IMR-90 (cell line): ENCODE data around the gene HDAC6. TPM values are rescaled to one million over a fixed set of nuclear protein-coding genes. Genes with fewer than 3 reads are reported as not detected.

Experiments used
- ATAC-seq: fragments of 200-7000 bp; cut with Tn5 transposase; 2 replicates; pipeline ENCODE4 v1.9.1; 2020; ENCODE audit warnings: low read depth, mild to moderate bottlenecking, moderate library complexity
- BruUV-seq: library from RNA; stranded (reverse); fragments of 400-500 nt; replicated peaks from 2 replicates; lab custom pipeline; 2021; lab: Mats Ljungman, UMichigan
- CTCF ChIA-PET: fragments of 300-600 bp; formaldehyde crosslinking; extraction: SDS; loops from one replicate; lab custom pipeline; 2021; ENCODE audit warnings: antibody characterized with exemption; lab: Yijun Ruan, JAX
- POLR2A ChIA-PET: fragments of 300-600 bp; sonication (Branson Sonifier 250); formaldehyde crosslinking; loops from one replicate; lab custom pipeline; 2022; ENCODE audit warnings: antibody characterized with exemption; ENCODE audit not compliant: unreplicated experiment; lab: Charles Lee
- DNase-seq: peaks from one replicate; pipeline ENCODE4 v3.0.0; 2013
- H2AFZ ChIP-seq: replicated peaks from 2 replicates; pipeline ENCODE3; 2013; ENCODE audit warnings: low read length, mild to moderate bottlenecking; ENCODE audit not compliant: poor library complexity
- H2AK5ac ChIP-seq: 2 replicates; pipeline ENCODE4 v1.6.1; 2013; ENCODE audit warnings: low read depth, low read length, inconsistent platforms
- H2AK9ac ChIP-seq: replicated peaks from 2 replicates; pipeline ENCODE3; 2013; ENCODE audit warnings: mild to moderate bottlenecking, low read depth, low read length, moderate library complexity; ENCODE audit not compliant: poor library complexity
- H2BK120ac ChIP-seq: 2 replicates; pipeline ENCODE4 v1.6.1; 2013; ENCODE audit warnings: low read depth, low read length, inconsistent platforms
- H2BK15ac ChIP-seq: 3 replicates; pipeline ENCODE4 v1.6.1; 2013; ENCODE audit warnings: low read depth, low read length, inconsistent platforms
- H2BK20ac ChIP-seq: 2 replicates; pipeline ENCODE4 v1.6.1; 2013; ENCODE audit warnings: low read depth, mild to moderate bottlenecking, inconsistent platforms, low read length, moderate library complexity
- H2BK5ac ChIP-seq: 2 replicates; pipeline ENCODE4 v1.6.1; 2013; ENCODE audit warnings: mild to moderate bottlenecking, low read depth, low read length, inconsistent platforms; ENCODE audit not compliant: poor library complexity, severe bottlenecking
- H3K14ac ChIP-seq: replicated peaks from 2 replicates; pipeline ENCODE4 v1.6.1; 2013; ENCODE audit warnings: low read depth, low read length, inconsistent platforms
- H3K18ac ChIP-seq: 2 replicates; pipeline ENCODE4 v1.6.1; 2013; ENCODE audit warnings: low read depth, low read length, control low read depth
- H3K23ac ChIP-seq: 2 replicates; pipeline ENCODE4 v1.6.1; 2013; ENCODE audit warnings: low read depth, low read length, inconsistent platforms
- H3K27ac ChIP-seq: 2 replicates; pipeline ENCODE4 v1.5.1; 2013; ENCODE audit warnings: mild to moderate bottlenecking, control low read depth, low read length; ENCODE audit not compliant: insufficient read depth
- H3K27me3 ChIP-seq: 2 replicates; pipeline ENCODE4 v1.6.1; 2013; ENCODE audit warnings: low read length; ENCODE audit not compliant: control insufficient read depth, insufficient read depth
- H3K36me3 ChIP-seq: 2 replicates; pipeline ENCODE4 v1.6.1; 2013; ENCODE audit warnings: low read length, mixed read lengths; ENCODE audit not compliant: control insufficient read depth, insufficient read depth
- H3K4ac ChIP-seq: 2 replicates; pipeline ENCODE4 v1.6.1; 2013; ENCODE audit warnings: low read depth, low read length, inconsistent platforms
- H3K4me1 ChIP-seq: 2 replicates; pipeline ENCODE4 v1.6.1; 2013; ENCODE audit warnings: low read length, mixed read lengths; ENCODE audit not compliant: control insufficient read depth, insufficient read depth
- H3K4me2 ChIP-seq: 2 replicates; pipeline ENCODE4 v1.6.1; 2013; ENCODE audit warnings: low read depth, mild to moderate bottlenecking, control low read depth, low read length, moderate library complexity
- H3K4me3 ChIP-seq: 2 replicates; pipeline ENCODE4 v1.5.1; 2013; ENCODE audit warnings: low read depth, mild to moderate bottlenecking, control low read depth, low read length, moderate library complexity; ENCODE audit not compliant: insufficient read depth
- H3K56ac ChIP-seq: 2 replicates; pipeline ENCODE4 v1.6.1; 2013; ENCODE audit warnings: low read length, inconsistent platforms; ENCODE audit not compliant: insufficient read depth; ENCODE audit errors: extremely low read depth
- H3K79me1 ChIP-seq, 2 experiments: 2 replicates each; pipeline ENCODE4 v1.6.1; 2013; ENCODE audit warnings: low read length in 2 of 2, inconsistent platforms in 1 of 2, low read depth in 1 of 2
- H3K9ac ChIP-seq: 2 replicates; pipeline ENCODE4 v1.6.1; 2013; ENCODE audit warnings: low read depth, low read length, control low read depth
- H3K9me1 ChIP-seq: 2 replicates; pipeline ENCODE4 v1.6.1; 2013; ENCODE audit warnings: low read length, inconsistent platforms; ENCODE audit not compliant: insufficient read depth
- H3K9me3 ChIP-seq: 2 replicates; pipeline ENCODE4 v1.6.1; 2013; ENCODE audit warnings: low read length; ENCODE audit not compliant: control insufficient read depth, insufficient read depth
- H4K20me1 ChIP-seq: 2 replicates; pipeline ENCODE4 v1.6.1; 2013; ENCODE audit warnings: low read length, inconsistent platforms; ENCODE audit not compliant: insufficient read depth
- H4K5ac ChIP-seq: 2 replicates; pipeline ENCODE4 v1.6.1; 2013; ENCODE audit warnings: mild to moderate bottlenecking, low read depth, low read length, control low read depth
- H4K8ac ChIP-seq, 2 experiments: 2 replicates each; pipeline ENCODE4 v1.6.1; 2013; ENCODE audit warnings: low read depth in 2 of 2, low read length in 2 of 2, control low read depth in 1 of 2, inconsistent platforms in 1 of 2
- H4K91ac ChIP-seq: 2 replicates; pipeline ENCODE4 v1.6.1; 2013; ENCODE audit warnings: low read depth, low read length, inconsistent platforms; ENCODE audit not compliant: insufficient read depth
- CEBPB ChIP-seq: IDR thresholded peaks from 2 replicates; pipeline ENCODE4 v1.6.1; 2012; ENCODE audit warnings: low read depth, low read length, improper control_type of control experiment
- ELK1 ChIP-seq: fragments of 150-350 bp; IDR thresholded peaks from 2 replicates; pipeline ENCODE4 v1.6.1; 2016; ENCODE audit warnings: low read depth, mild to moderate bottlenecking, low read length, moderate library complexity, borderline replicate concordance
- FOS ChIP-seq: fragments of 150-350 bp; IDR thresholded peaks from 2 replicates; pipeline ENCODE4 v1.6.1; 2016; ENCODE audit warnings: low read depth, low read length
- MAFK ChIP-seq: IDR thresholded peaks from 2 replicates; pipeline ENCODE4 v1.6.1; 2012; ENCODE audit warnings: low read depth, low read length, improper control_type of control experiment
- MAZ ChIP-seq: IDR thresholded peaks from 2 replicates; pipeline ENCODE4 v1.6.1; 2012; ENCODE audit warnings: low read depth, mild to moderate bottlenecking, low read length, improper control_type of control experiment, moderate library complexity, borderline replicate concordance
- MXI1 ChIP-seq: IDR thresholded peaks from 2 replicates; pipeline ENCODE4 v1.6.1; 2012; ENCODE audit warnings: low read depth, mild to moderate bottlenecking, low read length, moderate library complexity, borderline replicate concordance
- POLR2A ChIP-seq: IDR thresholded peaks from 2 replicates; pipeline ENCODE4 v1.6.1; 2012; ENCODE audit warnings: mild to moderate bottlenecking, low read depth, low read length
- RAD21 ChIP-seq: IDR thresholded peaks from 2 replicates; pipeline ENCODE4 v1.6.1; 2012; ENCODE audit warnings: low read length, improper control_type of control experiment
- RFX5 ChIP-seq: IDR thresholded peaks from 2 replicates; pipeline ENCODE4 v1.8.0; 2012; ENCODE audit warnings: low read depth, mild to moderate bottlenecking, low read length, moderate library complexity
- SMC3 ChIP-seq: fragments of 150-350 bp; IDR thresholded peaks from 2 replicates; pipeline ENCODE4 v1.6.1; 2016; ENCODE audit warnings: low read depth, mild to moderate bottlenecking, antibody characterized with exemption, low read length, moderate library complexity
- USF2 ChIP-seq: fragments of 150-350 bp; IDR thresholded peaks from 2 replicates; pipeline ENCODE4 v1.6.1; 2017; ENCODE audit warnings: mild to moderate bottlenecking, antibody characterized with exemption, low read length, low read depth
- WGBS, 2 experiments: methylation state at CpG; one replicate each; pipeline versions ENCODE4 v1.1.5 to v1.1.7; 2013; ENCODE audit warnings: missing lambda C conversion rate in 2 of 2; ENCODE audit not compliant: insufficient read length in 1 of 2; ENCODE audit errors: extremely low coverage in 2 of 2; 5-methylcytosine and 5-hydroxymethylcytosine counted together
- dilution Hi-C: fragments of 300-500 bp; cut with HindIII; formaldehyde crosslinking; loops from one replicate; pipeline ENCODE4 v1.14.3; 2018; ENCODE audit warnings: low sequenced_read_pairs; ENCODE audit not compliant: unreplicated experiment
- in situ Hi-C: fragments of 300-500 bp; cut with MboI; formaldehyde crosslinking; loops from 3 replicates; pipeline ENCODE4 v1.14.3; 2019; ENCODE audit warnings: low sequenced_read_pairs, inconsistent platforms, mixed read lengths
- intact Hi-C: fragments of 100-400 bp; cut with micrococcal nuclease; formaldehyde crosslinking; loops from 2 replicates; pipeline ENCODE4 v1.10.0; 2022
- polyA plus RNA-seq, 3 experiments: library from polyadenylated mRNA; depleted of rRNA; stranded (reverse); fragments of >200 nt; gene quantifications; 2 replicates each; pipeline ENCODE4 v1.2.3, GENCODE V29; 2012; ENCODE audit warnings: low replicate concordance in 1 of 3
- total RNA-seq: library from RNA; depleted of rRNA; stranded (reverse); fragments of >200 nt; gene quantifications from 2 replicates; pipeline ENCODE4 v1.2.3, GENCODE V29; 2012

HDAC6 gene
- total and polyA plus RNA-seq, 2 of the 4 experiments (the other 2 are of a cell fraction), result 16.8 to 26.3 TPM

- CTCF ChIA-PET, result no interaction called here
- intact Hi-C loops, result no loop called here
These were observed 13.4 kb downstream of the HDAC6 start for GRCh38 chrX:48815266-48815665.

More at GRCh38 chrX:48815266-48815665, 13.4 kb downstream of the HDAC6 start:
- ATAC-seq, result no peak
- no peak overlapping the region for H2BK20ac ChIP-seq
- H2BK120ac ChIP-seq, result no peak overlapping the region
- no peak for TF ChIP-seq RAD21
- TF ChIP-seq MAFK, result no peak
- no peak for TF ChIP-seq CEBPB
- TF ChIP-seq RFX5, result no peak
- TF ChIP-seq ELK1, result no peak
- no peak for TF ChIP-seq MXI1
- no peak for TF ChIP-seq FOS
- no peak for TF ChIP-seq POLR2A
- no peak for TF ChIP-seq USF2
- TF ChIP-seq SMC3, result no peak
- no peak for TF ChIP-seq MAZ
- in situ Hi-C loops (no loop called here), dilution Hi-C loops (no loop called here)
- no peak overlapping the region for H3K14ac ChIP-seq
- H3K9ac ChIP-seq, result no peak overlapping the region
- H4K20me1 ChIP-seq, result no peaks in the 10 kb centered on the region
- no peak overlapping the region for H4K8ac ChIP-seq
- no TSS peak for BruUV-seq
- no peaks in the 10 kb centered on the region for H3K4me1 ChIP-seq
- H3K23ac ChIP-seq, result no peak overlapping the region
- no peak overlapping the region for H3K4me2 ChIP-seq
- H3K79me1 ChIP-seq, result no peaks in the 10 kb centered on the region
- no peak overlapping the region for H2BK5ac ChIP-seq
- H3K56ac ChIP-seq, result no peak overlapping the region
- WGBS, 2 experiments, result 81% methylated on average over 4 of the region's 8 CpGs; no CpG with 5 or more reads in 1 of the 2 experiments
- H2AFZ ChIP-seq, result no peak overlapping the region
- H3K4me3 ChIP-seq, result no peak overlapping the region
- H4K5ac ChIP-seq, result no peak overlapping the region
- H3K27ac ChIP-seq, result no peak overlapping the region
- H4K91ac ChIP-seq, result no peak overlapping the region
- H3K27me3 ChIP-seq, result no peaks in the 10 kb centered on the region
- H2AK9ac ChIP-seq, result no peak overlapping the region
- no peaks in the 10 kb centered on the region; the same call in 1 of the 2 replicates for H3K9me3 ChIP-seq
- H3K18ac ChIP-seq, result no peak overlapping the region
- H2AK5ac ChIP-seq, result no peak overlapping the region
- DNase-seq, result no peak
- H3K9me1 ChIP-seq, result no peaks in the 10 kb centered on the region
- H3K4ac ChIP-seq, result no peak overlapping the region
- peaks cover 19% of the 10 kb centered on the region for H3K36me3 ChIP-seq
- POLR2A ChIA-PET, result no interaction called here
- H2BK15ac ChIP-seq, result no peak overlapping the region
